D721Med (cell line): ENCODE measurements around the gene MSMO1.
"Not testable (repeated sequence)": the region's sequence is repeated elsewhere in the genome, so short reads cannot be mapped to it uniquely, and the experiment has no call there.

Source experiments
- DNase-seq: peaks from one replicate; pipeline ENCODE4 v3.0.0; 2011; ENCODE audit warnings: low spot score; ENCODE audit not compliant: insufficient read length
- FAIRE-seq: peaks from 2 replicates; lab custom pipeline; 2011; peaks lifted over from hg19 to GRCh38; lab: Jason Lieb, UNC
- CTCF ChIP-seq: IDR thresholded peaks from 2 replicates; pipeline ENCODE4 v1.5.1; 2012; ENCODE audit warnings: mild to moderate bottlenecking, control low read depth; ENCODE audit not compliant: insufficient read depth; ENCODE audit errors: missing control alignments

MSMO1 gene

GRCh38 chr4:165327211-165328100, at the start of gene MSMO1:
Gene MSMO1, plus strand, starts transcription at chr4:165327669. Its CDS starts 5,702 bp downstream, at chr4:165333371.
- no peak for TF ChIP-seq CTCF
- FAIRE-seq (no peak), DNase-seq (peak; percentile 48)

GRCh38 chr4:165279531-165279930, 47.9 kb upstream of the MSMO1 start:
- not testable (repeated sequence) for FAIRE-seq

GRCh38 chr4:165284697-165285096, 42.8 kb upstream of the MSMO1 start:
- not testable (repeated sequence) for FAIRE-seq, DNase-seq

More at GRCh38 chr4:165279531-165279930, 47.9 kb upstream of the MSMO1 start:
- DNase-seq, result not testable (repeated sequence)

- DNase-seq, FAIRE-seq: not testable (repeated sequence)
Observed at GRCh38 chr4:165286619-165287340, 40.7 kb upstream of the MSMO1 start.

GRCh38 chr4:165288226-165288625, 39.2 kb upstream of the MSMO1 start:
- FAIRE-seq (no peak), DNase-seq (no peak)
- no peak for TF ChIP-seq CTCF

GRCh38 chr4:165288639-165289422, 38.6 kb upstream of the MSMO1 start:
- FAIRE-seq (no peak), DNase-seq (no peak)
- no peak for TF ChIP-seq CTCF

GRCh38 chr4:165289423-165289785, 38.1 kb upstream of the MSMO1 start:
- DNase-seq, result no peak
- TF ChIP-seq CTCF, result no peak
- FAIRE-seq, result no peak

- no peak for FAIRE-seq
- no peak for DNase-seq
- no peak for TF ChIP-seq CTCF
Observed at GRCh38 chr4:165293061-165293460, 34.4 kb upstream of the MSMO1 start.
